Left lung (tissue), 10 donors: ENCODE measurements around the gene COQ8A. TPM values are rescaled to one million over a fixed set of nuclear protein-coding genes. Genes with fewer than 3 reads are reported as not detected.
A peak's percentile ranks its signal among the peaks of the same experiment; 100 is the strongest.

Experiments
- ATAC-seq: fragments of 200-7000 bp; cut with Tn5 transposase; one replicate; pipeline ENCODE4 v1.9.1; 2020; ENCODE audit warnings: moderate library complexity
- DNase-seq, 4 donors: peaks; one replicate each; pipeline ENCODE4 v3.0.0-alpha.2; 2013 to 2020
- H3K27ac ChIP-seq, 2 donors: fragments of 200-600 bp; sonication (generic) in 1 of 2; one replicate each; pipeline versions ENCODE4 v1.5.0 to v1.8.0; 2020 to 2021
- H3K27me3 ChIP-seq, 2 donors: fragments of 200-600 bp; sonication (generic) in 1 of 2; one replicate each; pipeline versions ENCODE4 v1.5.0 to v1.8.0; 2020 to 2021
- H3K36me3 ChIP-seq, 2 donors: fragments of 200-600 bp; sonication (generic) in 1 of 2; one replicate each; pipeline versions ENCODE4 v1.5.0 to v1.8.0; 2020 to 2021
- H3K4me1 ChIP-seq, 2 donors: fragments of 200-600 bp; one replicate each; pipeline ENCODE4 v1.8.0; 2021
- H3K4me3 ChIP-seq, 2 donors: fragments of 200-600 bp; sonication (generic) in 1 of 2; one replicate each; pipeline versions ENCODE4 v1.5.0 to v1.8.0; 2020 to 2021; ENCODE audit warnings: mild to moderate bottlenecking in 1 of 2
- H3K9me3 ChIP-seq, 2 donors: fragments of 200-600 bp; sonication (generic) in 1 of 2; one replicate each; pipeline versions ENCODE4 v1.5.0 to v1.8.0; 2020 to 2021
- CTCF ChIP-seq, 2 donors: fragments of 200-600 bp; sonication (generic) in 1 of 2; IDR thresholded peaks; one replicate each; pipeline versions ENCODE4 v1.5.0 to v1.8.0; 2021; ENCODE audit warnings: antibody characterized with exemption in 2 of 2
- intact Hi-C, 2 donors: fragments of 100-400 bp; cut with DNase I; formaldehyde crosslinking; loops; one replicate each; pipeline versions ENCODE4 v1.11.2 to v1.14.2; 2022
- polyA plus RNA-seq, 6 donors: library from polyadenylated mRNA; unstranded; fragments of 120-200 nt; gene quantifications; one replicate each; pipeline ENCODE4 v1.2.1, GENCODE V29; 2013; ENCODE audit not compliant: insufficient read length in 6 of 6
- total RNA-seq, 2 donors: library from RNA; stranded (reverse); fragmentation: NEBNext Ultra II Directional; extraction: Animal tissue kit (Norgen Biotek cat#: 25700); gene quantifications; one replicate each; pipeline ENCODE4 v1.2.1, GENCODE V29; 2021
- donor health status: DM: no; HTN: yes; CAD: no.
- donor health status: DM: no; HTN: no; CAD: no.

COQ8A gene
- total and polyA plus RNA-seq, 8 donors, result 14.5 to 41.5 (median 32.2) TPM

DNA sequence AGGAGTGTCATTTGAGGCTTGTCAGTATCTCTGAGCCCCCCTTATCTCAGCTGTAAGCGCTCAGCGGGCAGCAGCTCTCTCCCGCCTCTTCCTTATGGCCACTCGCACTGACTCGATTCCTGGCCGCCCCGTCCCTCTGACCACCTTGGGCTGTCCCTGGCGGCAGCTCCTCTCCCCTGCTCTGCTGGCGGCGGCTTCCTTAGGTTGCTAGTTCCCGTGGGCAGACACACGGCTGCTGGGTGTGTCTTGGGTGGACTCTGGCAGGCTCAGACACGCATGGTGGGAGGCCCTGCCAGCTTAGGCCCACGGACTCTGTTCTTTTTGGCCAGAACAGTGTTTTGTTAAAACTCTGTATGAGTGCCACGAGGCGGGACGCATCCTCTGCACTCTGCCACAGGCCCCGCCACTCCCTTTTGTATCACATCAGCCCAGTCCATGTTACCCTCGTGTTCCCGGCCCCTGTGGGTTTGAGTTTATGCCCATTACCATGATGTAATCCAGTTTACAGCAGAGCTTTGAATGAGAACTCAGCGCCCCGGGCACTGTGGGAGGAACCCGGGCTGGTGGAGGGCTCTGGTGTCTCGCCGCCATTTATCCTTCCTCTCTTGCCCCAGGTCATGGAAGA, 45.9 kb downstream of the COQ8A start:
- H3K27me3 ChIP-seq, result no peaks in the 10 kb centered on the region
- DNase-seq (no peak), ATAC-seq (no peak)
- H3K9me3 ChIP-seq, result no peaks in the 10 kb centered on the region
- intact Hi-C loops, result no loop called here
- peaks cover 0 to 59% of the 10 kb centered on the region in 2 donors for H3K36me3 ChIP-seq
- no peak overlapping the region for H3K4me3 ChIP-seq
- peaks cover 12 to 35% of the 10 kb centered on the region in 2 donors for H3K4me1 ChIP-seq
- H3K27ac ChIP-seq, result no peak overlapping the region
- TF ChIP-seq CTCF (IDR thresholded peaks at IDR 0.05), result no peak

DNA sequence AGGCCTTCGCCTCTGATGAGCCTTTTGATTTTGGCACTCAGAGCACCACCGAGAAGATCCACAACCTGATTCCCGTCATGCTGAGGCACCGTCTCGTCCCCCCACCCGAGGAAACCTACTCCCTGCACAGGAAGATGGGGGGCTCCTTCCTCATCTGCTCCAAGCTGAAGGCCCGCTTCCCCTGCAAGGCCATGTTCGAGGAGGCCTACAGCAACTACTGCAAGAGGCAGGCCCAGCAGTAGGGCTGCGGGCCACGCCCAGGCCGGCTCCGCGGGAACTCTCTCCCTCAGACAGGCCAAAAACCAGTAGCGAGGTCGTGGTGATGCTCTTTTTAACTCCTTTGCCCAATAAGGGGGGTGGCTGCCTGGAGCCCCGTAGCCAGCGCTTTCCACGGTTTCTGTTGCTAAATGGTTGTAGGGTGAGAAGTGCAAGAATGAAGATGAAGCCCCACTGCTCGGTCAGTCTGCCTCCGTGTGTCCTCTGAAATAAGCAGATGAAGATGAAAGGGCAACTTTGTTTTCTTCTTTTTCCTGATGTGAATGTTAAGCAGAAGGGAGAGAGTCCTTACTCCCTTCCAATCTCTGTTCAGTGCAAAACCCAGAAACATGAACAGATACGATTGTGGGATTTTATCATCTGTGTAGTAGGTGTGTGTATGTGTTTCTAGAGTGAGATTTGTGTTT, 46.5 kb downstream of the COQ8A start:
- H3K4me1 ChIP-seq, result peaks cover 12 to 35% of the 10 kb centered on the region in 2 donors
- intact Hi-C loops, result no loop called here
- H3K27ac ChIP-seq, result no peak overlapping the region
- no peaks in the 10 kb centered on the region for H3K9me3 ChIP-seq
- peaks cover 0 to 59% of the 10 kb centered on the region in 2 donors for H3K36me3 ChIP-seq
- H3K4me3 ChIP-seq, result no peak overlapping the region
- H3K27me3 ChIP-seq, result no peaks in the 10 kb centered on the region
- ATAC-seq (no peak), DNase-seq (no peak)
- TF ChIP-seq CTCF (IDR thresholded peaks at IDR 0.05), result no peak

- H3K27ac ChIP-seq, result no peak overlapping the region
- no peaks in the 10 kb centered on the region for H3K9me3 ChIP-seq
- TF ChIP-seq CTCF (IDR thresholded peaks at IDR 0.05), result no peak
- no peak overlapping the region for H3K4me3 ChIP-seq
- DNase-seq (no peak), ATAC-seq (peak; percentile 39)
- H3K27me3 ChIP-seq, result no peaks in the 10 kb centered on the region
- H3K4me1 ChIP-seq, result peaks cover 12 to 35% of the 10 kb centered on the region in 2 donors
- peaks cover 0 to 56% of the 10 kb centered on the region in 2 donors for H3K36me3 ChIP-seq
- intact Hi-C loops, result no loop called here
Measured at GRCh38 chr1:226987179-226987536, 47.1 kb downstream of the COQ8A start.

GRCh38 chr1:226987623-226988333, 47.7 kb downstream of the COQ8A start:
- peaks cover 0 to 53% of the 10 kb centered on the region in 2 donors for H3K36me3 ChIP-seq
- no peak for DNase-seq
- peaks cover 12 to 35% of the 10 kb centered on the region in 2 donors for H3K4me1 ChIP-seq
- peak overlapping the region in 1 of 2 donors; percentile 33 for H3K27ac ChIP-seq
- no peaks in the 10 kb centered on the region for H3K27me3 ChIP-seq
- ATAC-seq, result peak; percentile 2
- intact Hi-C loops, result no loop called here
- H3K4me3 ChIP-seq, result no peak overlapping the region
- TF ChIP-seq CTCF (IDR thresholded peaks at IDR 0.05), result no peak
- H3K9me3 ChIP-seq, result no peaks in the 10 kb centered on the region

DNA sequence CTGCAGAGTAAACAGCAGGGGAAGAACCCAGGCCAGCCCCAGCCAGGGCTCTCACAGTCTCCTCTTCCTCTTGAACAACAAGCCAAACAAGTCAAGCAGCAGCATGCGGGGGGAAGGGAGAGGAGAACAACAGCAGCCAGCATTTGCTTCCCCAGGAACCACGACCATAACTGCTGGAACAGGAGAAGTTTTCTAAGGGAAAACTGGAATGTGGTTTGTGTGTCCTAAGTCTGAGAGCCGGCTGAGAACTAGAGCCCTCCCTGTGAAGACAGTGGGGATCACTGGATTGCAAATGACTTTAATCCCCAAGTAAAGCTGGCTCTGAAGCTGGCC, 48.2 kb downstream of the COQ8A start:
- peak; percentile 89 for ATAC-seq
- H3K9me3 ChIP-seq, result no peaks in the 10 kb centered on the region
- no peak overlapping the region for H3K4me3 ChIP-seq
- H3K4me1 ChIP-seq, result peaks cover 12 to 35% of the 10 kb centered on the region in 2 donors
- peaks cover 0 to 48% of the 10 kb centered on the region in 2 donors for H3K36me3 ChIP-seq
- intact Hi-C loops, result no loop called here
- TF ChIP-seq CTCF (IDR thresholded peaks at IDR 0.05), result no peak
- DNase-seq, result peak in 1 of 4 donors; percentile 74
- H3K27ac ChIP-seq, result peak overlapping the region in 1 of 2 donors; percentile 33
- H3K27me3 ChIP-seq, result no peaks in the 10 kb centered on the region
